Ishikawa (cell line): ENCODE data around the gene IRF6.
A peak's percentile ranks its signal among the peaks of the same experiment; 100 is the strongest.

Experiments
- CEBPB ChIP-seq: IDR thresholded peaks from 2 replicates; pipeline ENCODE4 v1.6.1; 2012
- CREB1 ChIP-seq: IDR thresholded peaks from 2 replicates; pipeline ENCODE4 v1.6.1; 2012; ENCODE audit warnings: low read depth
- EGR1 ChIP-seq: IDR thresholded peaks from 2 replicates; pipeline ENCODE4 v1.6.1; 2012
- EP300 ChIP-seq: IDR thresholded peaks from 2 replicates; pipeline ENCODE4 v1.6.1; 2012; ENCODE audit warnings: borderline replicate concordance
- FOXM1 ChIP-seq: IDR thresholded peaks from 2 replicates; pipeline ENCODE4 v1.6.1; 2012; ENCODE audit warnings: low read depth, borderline replicate concordance
- NFIC ChIP-seq: IDR thresholded peaks from 2 replicates; pipeline ENCODE4 v1.6.1; 2012
- RAD21 ChIP-seq: IDR thresholded peaks from 2 replicates; pipeline ENCODE4 v1.6.1; 2012; ENCODE audit warnings: low read depth
- TAF1 ChIP-seq: IDR thresholded peaks from 2 replicates; pipeline ENCODE4 v1.6.1; 2012; ENCODE audit warnings: low read depth, mild to moderate bottlenecking
- TCF12 ChIP-seq: IDR thresholded peaks from 2 replicates; pipeline ENCODE4 v1.6.1; 2012; ENCODE audit warnings: low read depth
- TEAD4 ChIP-seq: IDR thresholded peaks from 2 replicates; pipeline ENCODE4 v1.6.1; 2012
- YY1 ChIP-seq: IDR thresholded peaks from 2 replicates; pipeline ENCODE4 v1.6.1; 2012; ENCODE audit warnings: low read depth
- ZBTB7A ChIP-seq: IDR thresholded peaks from 2 replicates; pipeline ENCODE4 v1.6.1; 2012; ENCODE audit warnings: low read depth
- TF ChIP-seq, protein P1 (sequence below): IDR thresholded peaks from 2 replicates; pipeline ENCODE4 v1.6.1; 2012
- TF ChIP-seq, protein P2 (sequence below): IDR thresholded peaks from 2 replicates; pipeline ENCODE4 v1.6.1; 2012
- TF ChIP-seq, protein P3 (sequence below): IDR thresholded peaks from 2 replicates; pipeline ENCODE4 v1.6.1; 2012; ENCODE audit warnings: low read depth, mild to moderate bottlenecking

The IRF6 gene

DNA sequence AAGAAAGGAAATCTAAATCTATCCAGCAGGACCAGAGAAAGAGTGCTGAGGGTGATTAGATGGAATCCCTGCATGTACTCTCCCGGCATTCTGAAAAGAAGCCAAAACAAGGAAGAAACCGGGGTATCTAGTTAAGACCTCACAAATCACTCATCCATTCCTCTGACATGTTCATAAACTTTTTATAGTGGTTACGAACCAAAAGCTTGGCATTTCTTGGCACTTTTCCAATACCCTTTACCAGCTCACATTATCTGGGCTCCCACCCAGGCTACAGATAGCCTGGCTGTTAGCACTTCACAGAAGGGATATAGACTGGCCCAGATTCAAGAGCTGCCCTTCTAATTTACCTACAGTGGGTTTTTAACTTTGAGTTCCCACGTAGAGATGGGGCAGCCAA, 19.8 kb downstream of the IRF6 start:
- no peak for TF ChIP-seq RAD21
- TF ChIP-seq ZBTB7A = no peak
- TF ChIP-seq, protein P1, sequence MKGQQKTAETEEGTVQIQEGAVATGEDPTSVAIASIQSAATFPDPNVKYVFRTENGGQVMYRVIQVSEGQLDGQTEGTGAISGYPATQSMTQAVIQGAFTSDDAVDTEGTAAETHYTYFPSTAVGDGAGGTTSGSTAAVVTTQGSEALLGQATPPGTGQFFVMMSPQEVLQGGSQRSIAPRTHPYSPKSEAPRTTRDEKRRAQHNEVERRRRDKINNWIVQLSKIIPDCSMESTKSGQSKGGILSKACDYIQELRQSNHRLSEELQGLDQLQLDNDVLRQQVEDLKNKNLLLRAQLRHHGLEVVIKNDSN = no peak
- TF ChIP-seq EGR1 = no peak
- no peak for TF ChIP-seq TAF1
- TF ChIP-seq EP300 = no peak
- TF ChIP-seq, protein P2, sequence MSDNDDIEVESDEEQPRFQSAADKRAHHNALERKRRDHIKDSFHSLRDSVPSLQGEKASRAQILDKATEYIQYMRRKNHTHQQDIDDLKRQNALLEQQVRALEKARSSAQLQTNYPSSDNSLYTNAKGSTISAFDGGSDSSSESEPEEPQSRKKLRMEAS = no peak
- no peak for TF ChIP-seq FOXM1
- TF ChIP-seq TEAD4 = no peak
- TF ChIP-seq YY1 = no peak
- TF ChIP-seq CREB1 = no peak

DNA sequence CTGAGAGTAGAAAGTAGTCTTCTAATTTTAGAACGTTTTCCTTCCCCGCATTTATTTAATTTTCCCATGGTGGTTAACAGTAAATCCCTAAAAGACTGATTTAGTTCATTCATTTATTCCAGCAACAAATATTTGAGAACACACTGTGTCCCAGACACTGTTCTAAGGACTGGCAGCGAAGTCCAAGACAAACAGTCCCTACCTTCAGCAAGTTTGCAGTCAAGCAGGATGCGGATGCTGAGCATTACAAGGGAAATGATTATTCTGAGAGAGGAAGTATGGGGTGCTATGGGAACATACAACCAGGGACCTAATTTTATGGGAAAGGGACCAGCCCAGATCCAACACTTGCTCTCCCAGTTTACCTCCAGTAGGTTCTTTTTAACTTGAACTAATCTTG, 20.4 kb downstream of the IRF6 start:
- TF ChIP-seq EGR1 (no peak), RAD21 (no peak), NFIC (no peak), TEAD4 (no peak), FOXM1 (no peak), CEBPB (no peak), CREB1 (no peak), TCF12 (no peak), YY1 (no peak), TAF1 (no peak), ZBTB7A (no peak), EP300 (no peak)
- TF ChIP-seq, protein P3, sequence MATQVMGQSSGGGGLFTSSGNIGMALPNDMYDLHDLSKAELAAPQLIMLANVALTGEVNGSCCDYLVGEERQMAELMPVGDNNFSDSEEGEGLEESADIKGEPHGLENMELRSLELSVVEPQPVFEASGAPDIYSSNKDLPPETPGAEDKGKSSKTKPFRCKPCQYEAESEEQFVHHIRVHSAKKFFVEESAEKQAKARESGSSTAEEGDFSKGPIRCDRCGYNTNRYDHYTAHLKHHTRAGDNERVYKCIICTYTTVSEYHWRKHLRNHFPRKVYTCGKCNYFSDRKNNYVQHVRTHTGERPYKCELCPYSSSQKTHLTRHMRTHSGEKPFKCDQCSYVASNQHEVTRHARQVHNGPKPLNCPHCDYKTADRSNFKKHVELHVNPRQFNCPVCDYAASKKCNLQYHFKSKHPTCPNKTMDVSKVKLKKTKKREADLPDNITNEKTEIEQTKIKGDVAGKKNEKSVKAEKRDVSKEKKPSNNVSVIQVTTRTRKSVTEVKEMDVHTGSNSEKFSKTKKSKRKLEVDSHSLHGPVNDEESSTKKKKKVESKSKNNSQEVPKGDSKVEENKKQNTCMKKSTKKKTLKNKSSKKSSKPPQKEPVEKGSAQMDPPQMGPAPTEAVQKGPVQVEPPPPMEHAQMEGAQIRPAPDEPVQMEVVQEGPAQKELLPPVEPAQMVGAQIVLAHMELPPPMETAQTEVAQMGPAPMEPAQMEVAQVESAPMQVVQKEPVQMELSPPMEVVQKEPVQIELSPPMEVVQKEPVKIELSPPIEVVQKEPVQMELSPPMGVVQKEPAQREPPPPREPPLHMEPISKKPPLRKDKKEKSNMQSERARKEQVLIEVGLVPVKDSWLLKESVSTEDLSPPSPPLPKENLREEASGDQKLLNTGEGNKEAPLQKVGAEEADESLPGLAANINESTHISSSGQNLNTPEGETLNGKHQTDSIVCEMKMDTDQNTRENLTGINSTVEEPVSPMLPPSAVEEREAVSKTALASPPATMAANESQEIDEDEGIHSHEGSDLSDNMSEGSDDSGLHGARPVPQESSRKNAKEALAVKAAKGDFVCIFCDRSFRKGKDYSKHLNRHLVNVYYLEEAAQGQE = no peak
- TF ChIP-seq, protein P2 = no peak
- TF ChIP-seq, protein P1 = no peak

DNA sequence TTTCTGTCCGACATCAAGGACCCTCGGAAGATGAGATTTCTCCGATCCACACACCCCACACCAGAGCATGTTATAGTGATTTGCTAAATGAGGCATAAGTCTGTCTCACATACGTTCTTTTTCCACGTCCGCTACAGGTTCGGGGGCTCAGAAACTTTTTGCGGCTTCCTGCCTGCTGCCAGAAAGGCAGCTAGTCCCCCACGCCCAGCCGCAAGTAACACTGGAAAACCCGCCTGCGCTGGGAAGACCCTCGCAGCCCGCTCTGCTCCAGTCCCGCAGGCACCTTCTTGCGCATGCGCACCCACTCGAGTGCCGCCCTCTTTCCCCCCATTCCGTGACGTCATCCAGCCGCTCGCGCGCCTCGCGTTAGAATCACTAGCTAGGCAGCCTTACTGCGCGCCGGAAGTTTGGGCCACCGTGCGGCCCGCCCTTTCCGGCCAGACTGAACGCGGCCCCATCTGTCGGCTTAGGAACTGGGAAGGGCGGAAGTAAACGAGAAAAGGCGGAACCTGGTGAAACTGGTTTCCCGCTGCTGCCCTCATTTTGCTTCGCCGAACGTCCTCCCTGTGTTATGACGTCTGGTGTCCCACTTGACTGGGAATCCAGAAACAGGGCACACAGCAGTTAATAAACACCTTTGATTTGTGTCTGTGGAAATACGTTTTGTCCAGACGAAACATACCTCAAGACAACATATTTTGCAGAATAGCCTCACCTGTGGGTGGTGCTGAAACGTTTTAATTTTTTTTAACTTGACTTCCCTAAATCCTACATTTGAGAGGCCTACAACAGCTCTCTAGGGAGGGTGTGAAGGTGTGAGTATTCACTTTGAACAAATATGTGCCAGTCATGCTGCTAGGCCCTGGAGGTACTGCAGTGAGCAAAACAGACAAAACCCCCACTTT, 21.4 kb downstream of the IRF6 start, which contains the start of gene C1orf74:
TSS of gene C1orf74 (minus strand) at position 295 of the 905 bp plus-strand sequence. CDS start 925 bp downstream, outside the sequence.
- TF ChIP-seq ZBTB7A = 0 out of 2 replicates have a peak, but pooled peaks have one; percentile 37
- no peak; the same call in 1 of the 2 replicates for TF ChIP-seq EP300
- no peak for TF ChIP-seq RAD21
- TF ChIP-seq CEBPB = no peak
- TF ChIP-seq CREB1 = peak; percentile 88
- TF ChIP-seq TAF1 = peak; percentile 93
- peak; percentile 48; the same call in 1 of the 2 replicates for TF ChIP-seq YY1
- TF ChIP-seq, protein P3 = no peak
- no peak for TF ChIP-seq EGR1
- no peak for TF ChIP-seq FOXM1
- TF ChIP-seq TCF12 = 0 out of 2 replicates have a peak, but pooled peaks have one; percentile 59
- TF ChIP-seq, protein P2 = peak; percentile 89
- no peak for TF ChIP-seq NFIC
- TF ChIP-seq, protein P1 = no peak; the same call in 1 of the 2 replicates
- no peak for TF ChIP-seq TEAD4

DNA sequence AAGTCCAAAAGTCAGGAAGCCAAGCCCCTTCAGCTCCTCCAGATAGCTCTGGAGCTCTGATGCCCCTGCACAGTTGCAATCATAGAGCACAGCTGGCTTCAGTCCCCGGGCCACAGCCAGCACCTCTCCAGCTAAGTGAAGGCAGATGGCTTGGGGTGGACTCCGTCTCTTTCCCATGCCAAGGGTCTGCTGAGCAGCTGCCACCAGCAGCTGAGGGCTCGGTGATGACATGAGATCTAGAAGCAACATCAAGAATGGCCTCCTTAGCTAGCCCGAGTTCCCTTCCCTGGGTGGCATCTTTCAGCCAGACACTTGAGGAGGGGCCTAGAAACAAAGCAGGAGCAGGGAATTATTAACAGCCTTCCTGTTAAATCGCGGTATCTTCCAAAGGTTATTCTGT, 22.6 kb downstream of the IRF6 start:
- TF ChIP-seq TAF1 (no peak), CREB1 (no peak), CEBPB (no peak), RAD21 (no peak), ZBTB7A (no peak), NFIC (no peak), FOXM1 (no peak), EGR1 (no peak), YY1 (no peak), TEAD4 (no peak), EP300 (no peak), TCF12 (no peak)
- TF ChIP-seq, protein P3 = no peak
- TF ChIP-seq, protein P2 = no peak
